Esophagus muscularis mucosa (tissue), 4 donors: ENCODE measurements around the gene PVR.

Experiments used
- CTCF ChIP-seq, 3 experiments: fragments of 200-600 bp in 2 of 3; fragments of 450-650 bp in 1 of 3; sonication (generic) in 2 of 3; IDR thresholded peaks; one replicate each; pipeline ENCODE4 v1.5.1; 2017 to 2019; ENCODE audit warnings: antibody characterized with exemption in 3 of 3, mild to moderate bottlenecking in 2 of 3, moderate library complexity in 1 of 3
- EP300 ChIP-seq: sonication (generic); formaldehyde crosslinking; IDR thresholded peaks from one replicate; pipeline ENCODE4 v1.6.1; 2017; ENCODE audit warnings: antibody characterized with exemption
- POLR2A ChIP-seq: fragments of 450-650 bp; IDR thresholded peaks from one replicate; pipeline ENCODE4 v1.6.1; 2017; ENCODE audit warnings: antibody characterized with exemption, moderate library complexity, mild to moderate bottlenecking, low read depth
- POLR2AphosphoS5 ChIP-seq, 2 donors: sonication (generic); formaldehyde crosslinking; IDR thresholded peaks; one replicate each; pipeline ENCODE4 v1.6.1; 2017; ENCODE audit warnings: antibody characterized with exemption in 2 of 2

- TF ChIP-seq CTCF (IDR thresholded peaks at IDR 0.05) (no peak), POLR2A (no peak), POLR2AphosphoS5 (IDR thresholded peaks at IDR 0.05) (no peak), EP300 (no peak)
Observed at GRCh38 chr19:44609219-44609618, 34.5 kb upstream of the PVR start.
